Choroid plexus epithelial cell (primary cell): Measurements from ENCODE around the gene LYRM2.

Source experiments
- DNase-seq: peaks from one replicate; pipeline ENCODE4 v3.0.0-alpha.2; 2010; ENCODE audit warnings: low read depth
- H3K4me3 ChIP-seq: 2 replicates; pipeline ENCODE4 v1.5.1; 2011; ENCODE audit warnings: low read depth, mild to moderate bottlenecking, control low read depth, low read length, moderate library complexity
- CTCF ChIP-seq: conservative IDR thresholded peaks from 2 replicates; pipeline ENCODE4 v1.5.1; 2011; ENCODE audit warnings: low read depth, mild to moderate bottlenecking, control low read depth, inconsistent platforms, low read length, moderate library complexity

Gene LYRM2

GRCh38 chr6:89542866-89543265, 95.7 kb downstream of the LYRM2 start:
- no peak for TF ChIP-seq CTCF
- no peak for DNase-seq
- no peak overlapping the region for H3K4me3 ChIP-seq

GRCh38 chr6:89542081-89542857, 96.3 kb downstream of the LYRM2 start:
- no peak for TF ChIP-seq CTCF
- no peak overlapping the region for H3K4me3 ChIP-seq
- no peak for DNase-seq

GRCh38 chr6:89539779-89540178, 98.8 kb downstream of the LYRM2 start:
- TF ChIP-seq CTCF, result no peak
- H3K4me3 ChIP-seq, result no peak overlapping the region
- DNase-seq, result no peak

GRCh38 chr6:89536231-89536630, 102.3 kb downstream of the LYRM2 start:
- H3K4me3 ChIP-seq, result no peak overlapping the region
- no peak for DNase-seq
- no peak for TF ChIP-seq CTCF

DNA sequence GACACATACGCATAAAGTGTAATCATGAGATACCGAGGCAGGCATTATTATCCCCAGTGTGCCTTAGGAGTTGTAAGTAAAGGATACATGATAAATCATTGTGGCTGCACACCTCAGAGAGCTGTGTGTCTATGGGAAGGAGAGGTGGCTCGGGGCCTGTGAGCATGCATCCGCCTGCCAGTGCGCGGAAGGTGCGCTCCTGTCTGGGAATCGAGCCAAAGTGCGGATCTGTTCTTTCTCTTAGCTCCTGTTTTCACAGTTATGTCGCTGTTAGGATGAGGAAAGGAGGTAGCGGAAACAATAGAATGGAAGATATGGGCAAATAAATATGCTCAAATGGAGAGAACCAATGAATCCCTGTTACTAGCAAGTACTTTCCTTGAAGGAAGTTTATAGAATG, 107.6 kb downstream of the LYRM2 start:
- TF ChIP-seq CTCF, result no peak
- H3K4me3 ChIP-seq, result no peak overlapping the region
- no peak for DNase-seq

DNA sequence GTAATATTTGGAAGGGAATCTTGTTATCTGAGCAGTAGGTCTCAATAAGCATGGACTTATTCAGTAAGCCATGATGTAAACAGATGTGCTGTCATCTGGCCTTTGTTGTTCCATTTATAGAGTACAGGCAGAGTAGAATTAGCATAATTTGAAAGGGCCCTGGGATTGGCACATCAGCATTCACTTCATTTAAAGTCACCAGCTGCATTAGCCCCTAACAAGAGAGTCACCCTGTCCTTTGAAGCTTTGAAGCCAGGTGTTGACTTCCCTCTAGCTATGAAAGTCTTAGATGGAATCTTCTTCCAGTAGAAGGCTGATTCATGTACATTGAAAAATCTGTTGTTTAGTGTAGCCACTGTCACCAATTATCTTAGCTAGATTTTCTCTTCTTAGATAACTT, 109.7 kb downstream of the LYRM2 start:
- no peak overlapping the region for H3K4me3 ChIP-seq
- no peak for DNase-seq
- no peak for TF ChIP-seq CTCF

DNA sequence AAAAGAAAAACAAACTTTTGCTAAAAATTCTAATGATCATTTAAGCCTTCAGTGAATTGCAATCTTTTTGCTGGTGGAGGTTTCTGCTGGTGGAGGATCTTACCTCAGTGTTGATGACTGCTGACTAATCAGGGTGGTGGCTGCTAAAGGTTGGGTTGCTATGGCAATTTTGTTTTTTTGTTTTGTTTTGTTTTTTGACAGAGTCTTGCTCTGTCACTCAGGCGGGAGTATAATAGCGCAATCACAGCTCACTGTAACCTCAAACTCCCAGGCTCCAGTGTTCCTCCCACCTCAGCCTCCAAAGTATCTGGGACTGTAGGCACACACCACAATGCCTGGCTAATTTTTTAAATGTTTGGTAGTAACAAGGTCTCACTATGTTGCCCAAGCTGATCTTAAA, 110.9 kb downstream of the LYRM2 start:
- H3K4me3 ChIP-seq, result no peak overlapping the region

More for the DNA sequence above, 110.9 kb downstream of the LYRM2 start:
- no peak for TF ChIP-seq CTCF
- DNase-seq, result no peak
